Stimulated activated CD8-positive, alpha-beta memory T cell treated with anti-CD3 and anti-CD28 coated beads, Interleukin-4, amount 100 ng/mL, for 48 hours (primary cell): ENCODE results near the gene SMC1B.
"Not testable (repeated sequence)": the region's sequence is repeated elsewhere in the genome, so short reads cannot be mapped to it uniquely, and the experiment has no call there.

ENCODE experiments used
- DNase-seq: peaks from one replicate; pipeline ENCODE4 v3.0.0-alpha.2; 2020

SMC1B gene

DNA sequence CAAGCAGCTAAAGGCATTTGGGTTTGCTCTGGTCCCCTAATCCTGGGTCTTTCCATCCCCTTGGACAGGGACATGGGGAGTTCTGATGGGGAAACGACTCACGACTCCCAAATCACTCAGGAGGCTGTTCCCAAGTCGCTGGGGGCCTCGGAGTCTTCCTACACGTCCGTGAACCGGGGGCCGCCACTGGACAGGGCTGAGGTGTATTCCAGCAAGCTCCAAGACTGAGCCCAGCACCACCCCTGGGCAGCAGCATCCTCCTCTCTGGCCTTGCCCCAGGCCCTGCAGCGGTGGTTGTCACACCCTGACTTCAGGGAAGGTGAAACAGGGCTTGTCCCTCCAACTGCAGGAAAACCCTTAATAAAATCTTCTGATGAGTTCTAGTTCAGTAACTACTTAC is 117.9 kb downstream of the SMC1B start:
- DNase-seq, result no peak

DNA sequence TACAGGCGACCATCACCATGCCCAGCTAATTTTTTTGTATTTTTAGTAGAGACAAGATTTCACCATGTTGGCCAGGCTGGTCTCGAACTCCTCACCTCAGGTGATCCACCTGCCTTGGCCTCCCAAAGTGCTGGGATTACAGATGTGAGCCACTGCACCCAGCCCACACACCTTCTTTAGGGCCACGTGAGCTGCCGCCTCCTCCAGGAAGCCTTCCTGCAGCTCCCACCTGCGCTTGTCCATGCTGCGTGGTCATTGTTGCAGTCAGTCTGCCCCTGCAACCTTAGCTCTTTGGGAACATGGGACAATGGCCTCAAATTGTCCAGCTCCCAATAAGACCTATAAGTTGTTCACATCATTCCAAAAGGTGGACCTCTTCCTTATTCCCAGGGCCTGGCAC is 118.4 kb downstream of the SMC1B start:
- DNase-seq, result not testable (repeated sequence)
